Measurements from ENCODE around the gene SLC7A14. TPM values are rescaled to one million over a fixed set of nuclear protein-coding genes. Genes with fewer than 3 reads are reported as not detected.
"Not testable (repeated sequence)": the region's sequence is repeated elsewhere in the genome, so short reads cannot be mapped to it uniquely, and the experiment has no call there.

SLC7A14 gene
- total and polyA plus RNA-seq, 9 donors = under 0.01 to 0.62 (median 0.20) TPM; not detected in 2

DNA sequence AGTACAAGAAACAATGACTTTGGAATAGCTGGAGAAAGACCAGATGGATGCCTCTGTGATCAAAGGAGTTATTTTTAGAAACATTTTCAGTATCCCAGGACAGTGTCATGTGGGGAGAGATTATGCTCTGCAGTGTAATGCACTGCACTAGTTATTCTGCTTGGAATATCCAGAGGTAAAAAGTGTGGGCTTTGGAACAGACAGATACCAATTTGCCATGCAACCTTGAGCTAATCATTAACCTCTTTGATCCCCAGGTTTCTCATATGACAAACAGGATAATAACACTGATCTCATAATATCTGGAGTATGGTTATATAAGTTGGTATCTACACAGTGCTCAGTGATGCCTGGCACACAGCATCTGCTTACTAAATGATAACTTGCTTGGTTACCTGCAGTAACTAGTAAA is 12.2 kb upstream of the SLC7A14 start:
- DNase-seq = no peak
- no peaks in the 10 kb centered on the region for H3K4me1 ChIP-seq (ENCODE audit: control insufficient read depth, insufficient read depth, low read length)
- H3K9me3 ChIP-seq (replicated peaks; ENCODE audit: control insufficient read depth, low read depth, low read length) = no peaks in the 10 kb centered on the region
- no peak overlapping the region for H3K27ac ChIP-seq (ENCODE audit: low read length)
- H3K27me3 ChIP-seq (ENCODE audit: control insufficient read depth, insufficient read depth, low read length) = no peaks in the 10 kb centered on the region
- H3K36me3 ChIP-seq (ENCODE audit: control insufficient read depth, insufficient read depth, low read length) = no peaks in the 10 kb centered on the region
- no peak overlapping the region for H3K4me3 ChIP-seq (ENCODE audit: low read length)

- Histone ChIP-seq H3K9me3 (replicated peaks; ENCODE audit: control insufficient read depth, low read depth, low read length) (no peaks in the 10 kb centered on the region), H3K27ac (ENCODE audit: low read length) (no peak overlapping the region)
Observed at GRCh38 chr3:170594528-170594927, 8.7 kb upstream of the SLC7A14 start.

GRCh38 chr3:170593634-170594033 is 7.8 kb upstream of the SLC7A14 start:
- Histone ChIP-seq H3K9me3 (replicated peaks; ENCODE audit: control insufficient read depth, low read depth, low read length) (no peaks in the 10 kb centered on the region), H3K4me1 (ENCODE audit: control insufficient read depth, insufficient read depth, low read length) (no peaks in the 10 kb centered on the region), H3K27ac (ENCODE audit: low read length) (no peak overlapping the region), H3K4me3 (ENCODE audit: low read length) (no peak overlapping the region), H3K27me3 (ENCODE audit: control insufficient read depth, insufficient read depth, low read length) (no peaks in the 10 kb centered on the region), H3K36me3 (ENCODE audit: control insufficient read depth, insufficient read depth, low read length) (no peaks in the 10 kb centered on the region)
- DNase-seq = no peak
- WGBS (ENCODE audit: insufficient coverage) = 50% methylated on average over 1 of the region's 1 CpG

More at GRCh38 chr3:170594528-170594927, 8.7 kb upstream of the SLC7A14 start:
- no peaks in the 10 kb centered on the region for H3K4me1 ChIP-seq (ENCODE audit: control insufficient read depth, insufficient read depth, low read length)
- DNase-seq = no peak
- no peaks in the 10 kb centered on the region for H3K36me3 ChIP-seq (ENCODE audit: control insufficient read depth, insufficient read depth, low read length)
- no peak overlapping the region for H3K4me3 ChIP-seq (ENCODE audit: low read length)
- H3K27me3 ChIP-seq (ENCODE audit: control insufficient read depth, insufficient read depth, low read length) = no peaks in the 10 kb centered on the region

GRCh38 chr3:170589113-170589512 is 3.2 kb upstream of the SLC7A14 start:
- Histone ChIP-seq H3K27ac (ENCODE audit: low read length) (no peak overlapping the region), H3K27me3 (ENCODE audit: control insufficient read depth, insufficient read depth, low read length) (peaks cover 27% of the 10 kb centered on the region), H3K9me3 (replicated peaks; ENCODE audit: control insufficient read depth, low read depth, low read length) (no peaks in the 10 kb centered on the region), H3K36me3 (ENCODE audit: control insufficient read depth, insufficient read depth, low read length) (no peaks in the 10 kb centered on the region), H3K4me3 (ENCODE audit: low read length) (no peak overlapping the region), H3K4me1 (ENCODE audit: control insufficient read depth, insufficient read depth, low read length) (no peaks in the 10 kb centered on the region)
- no peak for DNase-seq
- WGBS (ENCODE audit: insufficient coverage) = 83% methylated on average over 1 of the region's 2 CpGs

DNA sequence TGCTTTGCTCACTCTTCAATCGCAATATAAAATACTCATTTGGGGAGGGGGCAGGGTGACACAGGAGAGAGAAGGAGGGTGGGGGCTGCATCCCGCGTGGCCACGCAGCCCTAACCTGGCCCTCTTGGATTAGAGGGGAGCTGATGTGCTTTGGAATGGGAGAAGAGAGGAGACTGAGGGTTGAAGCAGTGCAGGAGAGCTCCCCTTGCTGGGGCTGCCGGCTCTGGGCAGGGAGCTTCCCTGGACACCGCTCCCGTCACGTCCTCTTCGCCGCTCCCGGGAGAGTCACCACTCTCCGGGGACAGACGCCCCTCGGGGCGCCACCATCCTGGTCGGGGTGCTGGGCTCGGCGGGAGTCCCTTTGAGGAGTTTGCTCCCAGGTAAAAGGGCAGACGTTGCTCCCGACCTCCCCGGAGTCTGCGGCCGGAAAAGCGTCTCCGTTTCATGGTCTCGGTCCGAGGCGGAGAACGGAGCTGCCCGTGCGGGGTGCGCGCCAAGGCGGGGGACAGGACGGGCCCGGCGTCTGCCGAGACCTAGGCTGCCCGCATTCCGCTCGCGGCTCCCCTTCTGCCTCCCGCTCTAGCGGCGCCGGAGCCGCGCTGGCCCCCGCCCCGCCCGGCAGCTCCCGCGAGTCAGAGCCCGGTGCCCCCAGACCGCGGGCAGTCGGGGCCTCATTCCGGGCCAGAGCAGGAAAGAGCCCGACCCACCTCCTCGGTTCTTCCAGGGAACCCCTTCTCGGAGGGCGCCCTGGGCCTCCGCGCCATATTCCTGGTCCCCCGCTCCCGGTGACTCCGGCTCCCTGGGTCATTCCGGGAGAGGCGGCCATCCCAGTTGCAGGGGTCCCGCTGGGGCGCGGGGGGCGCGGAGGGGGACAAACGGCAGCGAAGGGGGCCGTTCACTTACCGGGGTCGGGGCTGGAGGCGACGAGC is 603 bp downstream of the SLC7A14 start:
- Histone ChIP-seq H3K9me3 (replicated peaks; ENCODE audit: control insufficient read depth, low read depth, low read length) (no peaks in the 10 kb centered on the region), H3K4me1 (ENCODE audit: control insufficient read depth, insufficient read depth, low read length) (no peaks in the 10 kb centered on the region), H3K27me3 (ENCODE audit: control insufficient read depth, insufficient read depth, low read length) (peaks cover 27% of the 10 kb centered on the region), H3K36me3 (ENCODE audit: control insufficient read depth, insufficient read depth, low read length) (no peaks in the 10 kb centered on the region), H3K27ac (ENCODE audit: low read length) (no peak overlapping the region), H3K4me3 (ENCODE audit: low read length) (no peak overlapping the region)
- DNase-seq = no peak
- WGBS (ENCODE audit: insufficient coverage) = under 1% methylated on average over 80 of the region's 81 CpGs

DNA sequence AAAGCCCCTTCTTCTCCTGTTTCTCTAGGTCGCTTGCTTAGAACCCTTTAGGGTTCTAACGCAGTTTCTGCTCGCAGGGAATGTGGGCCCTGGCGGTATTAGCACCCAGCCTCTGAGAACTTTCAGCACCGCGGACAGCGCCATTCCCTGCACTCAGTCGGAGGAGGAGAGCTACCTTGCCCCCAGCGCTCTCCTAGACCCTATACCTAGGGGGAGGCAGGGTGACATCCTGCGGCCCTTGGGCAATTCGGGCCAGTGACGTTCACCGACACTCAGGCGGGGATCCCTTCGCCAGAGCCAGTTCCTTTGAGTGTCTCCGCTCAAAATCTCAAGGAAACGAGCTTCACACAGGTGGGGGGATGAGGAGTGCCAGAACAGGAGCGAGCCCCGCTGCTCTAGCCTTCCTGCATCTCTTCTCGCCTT is 1.3 kb downstream of the SLC7A14 start:
- no peak overlapping the region for H3K4me3 ChIP-seq (ENCODE audit: low read length)
- no peaks in the 10 kb centered on the region for H3K36me3 ChIP-seq (ENCODE audit: control insufficient read depth, insufficient read depth, low read length)
- H3K27me3 ChIP-seq (ENCODE audit: control insufficient read depth, insufficient read depth, low read length) = peaks cover 27% of the 10 kb centered on the region
- no peaks in the 10 kb centered on the region for H3K4me1 ChIP-seq (ENCODE audit: control insufficient read depth, insufficient read depth, low read length)
- H3K27ac ChIP-seq (ENCODE audit: low read length) = no peak overlapping the region
- WGBS (ENCODE audit: insufficient coverage) = 0% methylated on average over 11 of the region's 20 CpGs
- DNase-seq = peak; percentile 75
- no peaks in the 10 kb centered on the region for H3K9me3 ChIP-seq (replicated peaks; ENCODE audit: control insufficient read depth, low read depth, low read length)

DNA sequence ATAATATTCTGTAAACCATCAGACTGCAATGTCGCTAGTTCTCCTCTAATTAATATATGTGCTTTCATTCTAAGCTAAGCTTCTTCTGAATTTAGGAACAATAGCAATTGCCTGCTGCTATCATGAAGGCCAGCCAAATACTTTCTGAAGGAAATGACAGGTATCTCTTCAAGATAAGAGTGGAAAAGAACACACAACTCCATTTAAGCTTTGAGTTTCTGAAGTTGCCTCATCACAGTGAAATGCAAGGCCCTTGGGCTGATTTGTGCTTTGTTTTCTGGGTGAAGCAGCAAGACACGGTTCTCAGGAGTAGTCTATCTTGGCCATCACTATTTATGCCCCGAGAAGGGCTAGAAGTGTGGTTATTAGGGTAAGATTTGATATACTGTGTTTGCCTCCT is 6.2 kb downstream of the SLC7A14 start:
- Histone ChIP-seq H3K4me1 (ENCODE audit: control insufficient read depth, insufficient read depth, low read length) (no peaks in the 10 kb centered on the region), H3K9me3 (replicated peaks; ENCODE audit: control insufficient read depth, low read depth, low read length) (no peaks in the 10 kb centered on the region), H3K27ac (ENCODE audit: low read length) (no peak overlapping the region), H3K27me3 (ENCODE audit: control insufficient read depth, insufficient read depth, low read length) (peaks cover 6% of the 10 kb centered on the region), H3K4me3 (ENCODE audit: low read length) (no peak overlapping the region), H3K36me3 (ENCODE audit: control insufficient read depth, insufficient read depth, low read length) (no peaks in the 10 kb centered on the region)
- no CpG with 5 or more reads among the region's 3 CpGs for WGBS (ENCODE audit: insufficient coverage)
- no peak for DNase-seq

GRCh38 chr3:170572665-170573253 is 13.1 kb downstream of the SLC7A14 start:
- 50% methylated on average over 1 of the region's 3 CpGs for WGBS (ENCODE audit: insufficient coverage)
- DNase-seq = no peak
- Histone ChIP-seq H3K36me3 (ENCODE audit: control insufficient read depth, insufficient read depth, low read length) (no peaks in the 10 kb centered on the region), H3K4me1 (ENCODE audit: control insufficient read depth, insufficient read depth, low read length) (no peaks in the 10 kb centered on the region), H3K27ac (ENCODE audit: low read length) (no peak overlapping the region), H3K4me3 (ENCODE audit: low read length) (no peak overlapping the region), H3K27me3 (ENCODE audit: control insufficient read depth, insufficient read depth, low read length) (no peaks in the 10 kb centered on the region), H3K9me3 (replicated peaks; ENCODE audit: control insufficient read depth, low read depth, low read length) (no peaks in the 10 kb centered on the region)

DNA sequence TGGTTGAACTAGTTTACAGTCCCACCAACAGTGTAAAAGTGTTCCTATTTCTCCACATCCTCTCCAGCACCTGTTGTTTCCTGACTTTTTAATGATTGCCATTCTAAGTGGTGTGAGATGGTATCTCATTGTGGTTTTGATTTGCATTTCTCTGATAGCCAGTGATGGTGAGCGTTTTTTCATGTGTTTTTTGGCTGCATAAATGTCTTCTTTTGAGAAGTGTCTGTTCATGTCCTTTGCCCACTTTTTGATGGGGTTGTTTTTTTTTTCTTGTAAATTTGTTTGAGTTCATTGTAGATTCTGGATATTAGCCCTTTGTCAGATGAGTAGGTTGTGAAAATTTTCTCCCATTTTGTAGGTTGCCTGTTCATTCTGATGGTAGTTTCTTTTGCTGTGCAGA is 18.3 kb downstream of the SLC7A14 start:
- H3K27me3 ChIP-seq (ENCODE audit: control insufficient read depth, insufficient read depth, low read length); H3K36me3 ChIP-seq (ENCODE audit: control insufficient read depth, insufficient read depth, low read length); DNase-seq; H3K4me1 ChIP-seq (ENCODE audit: control insufficient read depth, insufficient read depth, low read length); H3K9me3 ChIP-seq (replicated peaks; ENCODE audit: control insufficient read depth, low read depth, low read length); H3K27ac ChIP-seq (ENCODE audit: low read length); H3K4me3 ChIP-seq (ENCODE audit: low read length): not testable (repeated sequence)
- no CpG with 5 or more reads among the region's 1 CpG for WGBS (ENCODE audit: insufficient coverage)

DNA sequence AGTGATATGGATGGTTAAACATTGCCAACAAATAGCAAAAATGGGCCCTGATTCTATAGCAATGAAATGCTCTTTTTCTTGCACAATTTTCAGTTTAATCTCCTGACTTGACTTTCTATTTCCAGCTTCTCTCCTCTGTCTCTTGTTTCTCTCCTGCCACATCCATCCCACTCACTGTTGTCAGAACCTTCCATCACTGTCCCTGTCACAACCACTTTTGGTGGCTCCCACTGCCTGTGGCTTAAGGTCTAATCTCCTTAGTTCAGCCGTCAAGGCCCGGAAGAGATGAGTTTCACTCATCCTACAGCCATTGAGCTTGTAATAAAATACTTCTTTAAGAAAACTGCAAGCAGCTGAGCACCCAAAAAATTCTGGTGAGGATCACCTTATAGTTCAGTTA is 19.5 kb downstream of the SLC7A14 start:
- H3K27me3 ChIP-seq (ENCODE audit: control insufficient read depth, insufficient read depth, low read length) = no peaks in the 10 kb centered on the region
- H3K4me1 ChIP-seq (ENCODE audit: control insufficient read depth, insufficient read depth, low read length) = no peaks in the 10 kb centered on the region
- no peak overlapping the region for H3K4me3 ChIP-seq (ENCODE audit: low read length)
- H3K27ac ChIP-seq (ENCODE audit: low read length) = no peak overlapping the region
- no peak for DNase-seq
- no peaks in the 10 kb centered on the region for H3K36me3 ChIP-seq (ENCODE audit: control insufficient read depth, insufficient read depth, low read length)
- 80% methylated on average over 1 of the region's 2 CpGs for WGBS (ENCODE audit: insufficient coverage)
- no peaks in the 10 kb centered on the region for H3K9me3 ChIP-seq (replicated peaks; ENCODE audit: control insufficient read depth, low read depth, low read length)
